VCaP (cell line): ENCODE results near the gene AADACL4.
"Not testable (repeated sequence)": the region's sequence is repeated elsewhere in the genome, so short reads cannot be mapped to it uniquely, and the experiment has no call there.

ENCODE experiments used
- H3K27ac ChIP-seq: fragments of 450-650 bp; 2 replicates; pipeline ENCODE4 v1.5.1; 2017
- TF ChIP-seq, protein P1 (sequence below): fragments of 450-650 bp; conservative IDR thresholded peaks from 2 replicates; pipeline ENCODE4 v1.5.1; 2017; ENCODE audit warnings: mild to moderate bottlenecking, moderate library complexity

AADACL4 gene

DNA sequence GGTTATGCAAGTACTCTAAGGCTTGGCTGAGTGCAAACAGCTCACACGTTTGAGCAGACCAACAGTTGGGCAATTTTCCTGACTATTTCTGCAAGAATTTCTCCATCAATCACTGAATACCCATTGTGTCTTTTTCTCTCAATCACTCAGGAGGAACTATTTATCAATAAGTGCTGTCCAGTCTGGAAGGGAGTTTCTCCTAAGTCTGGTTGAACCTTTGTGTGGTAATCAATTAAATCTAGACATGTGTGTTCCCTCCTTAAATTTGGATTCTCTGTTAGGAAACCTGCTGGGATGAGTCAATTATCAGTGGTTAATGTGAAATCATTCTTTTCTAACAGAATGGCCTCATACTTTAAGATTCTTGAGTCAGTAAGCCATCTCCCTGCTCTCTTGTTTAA, 65.2 kb downstream of the AADACL4 start:
- H3K27ac ChIP-seq, result no peak overlapping the region
- TF ChIP-seq, protein P1, sequence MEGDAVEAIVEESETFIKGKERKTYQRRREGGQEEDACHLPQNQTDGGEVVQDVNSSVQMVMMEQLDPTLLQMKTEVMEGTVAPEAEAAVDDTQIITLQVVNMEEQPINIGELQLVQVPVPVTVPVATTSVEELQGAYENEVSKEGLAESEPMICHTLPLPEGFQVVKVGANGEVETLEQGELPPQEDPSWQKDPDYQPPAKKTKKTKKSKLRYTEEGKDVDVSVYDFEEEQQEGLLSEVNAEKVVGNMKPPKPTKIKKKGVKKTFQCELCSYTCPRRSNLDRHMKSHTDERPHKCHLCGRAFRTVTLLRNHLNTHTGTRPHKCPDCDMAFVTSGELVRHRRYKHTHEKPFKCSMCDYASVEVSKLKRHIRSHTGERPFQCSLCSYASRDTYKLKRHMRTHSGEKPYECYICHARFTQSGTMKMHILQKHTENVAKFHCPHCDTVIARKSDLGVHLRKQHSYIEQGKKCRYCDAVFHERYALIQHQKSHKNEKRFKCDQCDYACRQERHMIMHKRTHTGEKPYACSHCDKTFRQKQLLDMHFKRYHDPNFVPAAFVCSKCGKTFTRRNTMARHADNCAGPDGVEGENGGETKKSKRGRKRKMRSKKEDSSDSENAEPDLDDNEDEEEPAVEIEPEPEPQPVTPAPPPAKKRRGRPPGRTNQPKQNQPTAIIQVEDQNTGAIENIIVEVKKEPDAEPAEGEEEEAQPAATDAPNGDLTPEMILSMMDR, result no peak

DNA sequence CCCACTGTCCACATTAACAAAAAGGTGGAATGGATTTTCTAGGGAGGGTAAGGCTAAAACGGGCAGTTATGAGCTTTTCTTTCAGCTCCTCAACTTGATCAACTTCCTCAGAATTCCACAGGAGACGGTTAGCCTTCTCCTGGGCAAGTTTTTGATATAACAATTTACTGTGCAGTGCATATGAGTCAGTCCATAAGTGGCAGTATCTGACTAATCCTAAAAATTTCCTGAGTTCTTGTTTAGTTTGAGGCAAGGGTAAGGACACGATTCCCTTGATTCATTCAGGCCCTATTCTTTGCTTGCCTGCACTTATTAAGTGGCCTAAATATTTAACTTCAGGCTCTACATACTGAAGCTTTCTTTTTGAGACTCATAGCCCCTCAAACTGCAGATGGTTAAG, 65.8 kb downstream of the AADACL4 start:
- TF ChIP-seq, protein P1, result no peak
- H3K27ac ChIP-seq, result no peak overlapping the region

DNA sequence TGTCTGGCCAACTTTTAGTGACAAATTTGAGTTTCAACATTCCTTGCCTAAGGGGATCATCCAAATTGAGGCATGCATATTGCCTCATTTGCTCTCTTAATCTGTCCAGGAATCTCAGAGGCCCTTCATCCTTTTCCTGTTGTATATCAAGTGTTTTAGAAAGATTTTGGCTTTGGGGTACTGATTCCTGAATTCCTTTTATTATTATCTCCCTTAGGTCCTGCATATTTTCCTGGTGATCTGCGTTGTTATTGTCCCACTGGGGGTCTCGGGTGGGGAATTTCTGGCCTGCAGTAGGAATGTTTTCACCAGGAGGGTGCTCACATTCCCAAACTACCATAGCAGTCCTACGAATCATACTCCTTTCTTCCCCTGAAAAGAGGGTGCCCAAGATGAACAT, 67.7 kb downstream of the AADACL4 start:
- H3K27ac ChIP-seq, result no peak overlapping the region
- TF ChIP-seq, protein P1, result no peak

DNA sequence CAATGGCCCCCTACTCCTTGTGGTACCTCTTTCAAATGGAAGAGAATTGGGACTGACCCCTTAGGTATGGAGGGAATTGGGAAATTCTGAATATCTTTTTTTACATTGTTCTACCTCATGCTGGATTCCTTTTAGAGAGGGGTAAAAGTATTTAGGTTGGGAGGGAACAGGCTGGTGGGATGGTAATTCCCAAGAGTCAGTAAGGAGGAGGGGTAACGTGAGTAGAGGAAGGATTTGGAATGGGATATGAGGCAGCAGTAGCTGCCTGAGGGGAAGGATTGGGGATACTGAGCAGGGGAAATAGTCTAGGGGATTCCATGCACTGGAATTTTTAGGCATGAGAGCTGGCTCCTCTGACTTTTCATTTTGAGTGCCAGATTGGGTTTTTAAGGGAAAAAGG, 68.2 kb downstream of the AADACL4 start:
- TF ChIP-seq, protein P1, result no peak
- H3K27ac ChIP-seq, result no peak overlapping the region

DNA sequence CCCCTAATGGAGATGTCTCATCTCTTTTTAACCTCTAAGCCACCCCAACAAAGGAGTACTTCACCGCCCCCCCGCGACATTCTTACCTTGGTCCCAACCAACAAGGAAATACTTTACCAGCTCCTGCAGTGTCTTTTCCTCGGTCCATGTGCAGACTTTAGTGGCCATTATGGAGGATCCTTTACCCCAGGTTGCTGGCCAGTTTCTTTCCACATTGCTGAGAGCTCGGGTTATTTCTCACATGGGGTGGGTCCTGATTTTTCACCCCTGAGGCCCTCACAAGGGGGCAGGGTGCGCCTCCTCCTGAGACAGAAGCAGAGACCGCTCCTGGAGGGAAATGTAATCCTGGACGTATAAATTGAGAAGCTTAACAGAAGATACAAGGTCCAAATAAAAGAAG, 69.0 kb downstream of the AADACL4 start:
- H3K27ac ChIP-seq, result no peak overlapping the region

DNA sequence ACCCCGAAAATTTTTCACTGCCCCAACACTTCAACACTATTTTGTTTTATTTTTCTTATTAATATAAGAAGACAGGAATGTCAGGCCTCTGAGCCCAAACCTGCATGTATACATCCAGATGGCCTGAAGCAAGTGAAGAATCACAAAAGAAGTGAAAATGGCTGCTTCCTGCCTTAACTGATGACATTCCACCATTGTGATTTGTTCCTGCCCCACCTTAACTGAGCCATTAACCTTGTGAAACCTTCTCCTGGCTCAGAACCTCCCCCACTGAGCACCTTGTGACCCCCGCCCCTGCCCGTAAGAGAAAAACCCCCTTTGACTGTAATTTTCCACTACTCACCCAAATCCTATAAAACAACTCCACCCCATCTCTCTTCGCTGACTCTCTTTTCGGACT, 69.8 kb downstream of the AADACL4 start:
- H3K27ac ChIP-seq, result not testable (repeated sequence)

More for the DNA sequence above, 69.0 kb downstream of the AADACL4 start:
- TF ChIP-seq, protein P1, result no peak

DNA sequence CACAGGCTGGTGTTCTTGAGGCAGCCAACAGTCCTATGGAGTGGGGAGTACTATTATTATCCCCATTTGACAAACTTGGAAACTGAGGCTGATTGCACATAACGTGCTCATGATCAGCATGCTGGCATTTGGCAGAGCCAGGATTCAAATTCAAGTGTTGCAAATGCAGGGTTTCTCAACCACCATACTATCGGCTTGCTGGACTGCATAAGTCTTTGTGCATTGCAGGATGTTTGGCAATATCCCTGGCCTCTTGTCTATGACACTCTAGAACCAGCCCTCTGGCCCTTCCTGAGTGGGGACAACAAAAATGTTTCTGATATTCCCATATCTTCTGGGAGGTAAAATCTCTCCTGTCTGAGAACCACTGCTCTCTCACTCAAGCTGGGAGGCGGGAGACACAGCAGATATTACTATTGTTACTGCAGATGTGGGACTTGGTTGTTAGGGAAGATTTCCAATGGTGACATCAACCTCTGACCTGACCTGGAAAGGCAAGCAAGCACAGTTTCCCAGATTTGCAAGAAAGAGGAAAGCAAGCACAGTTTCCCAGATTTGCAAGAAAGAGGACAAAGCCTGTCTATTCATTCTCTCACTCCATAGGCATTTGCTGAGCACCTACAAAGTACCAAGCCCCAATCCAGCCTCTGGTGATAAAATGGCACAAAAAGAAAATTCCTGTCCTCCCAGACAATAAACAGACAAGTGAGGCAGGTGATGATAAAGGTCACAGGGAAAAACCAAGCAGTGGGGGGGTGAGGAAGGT, 71.0 kb downstream of the AADACL4 start:
- TF ChIP-seq, protein P1, result no peak
- H3K27ac ChIP-seq, result no peak overlapping the region

DNA sequence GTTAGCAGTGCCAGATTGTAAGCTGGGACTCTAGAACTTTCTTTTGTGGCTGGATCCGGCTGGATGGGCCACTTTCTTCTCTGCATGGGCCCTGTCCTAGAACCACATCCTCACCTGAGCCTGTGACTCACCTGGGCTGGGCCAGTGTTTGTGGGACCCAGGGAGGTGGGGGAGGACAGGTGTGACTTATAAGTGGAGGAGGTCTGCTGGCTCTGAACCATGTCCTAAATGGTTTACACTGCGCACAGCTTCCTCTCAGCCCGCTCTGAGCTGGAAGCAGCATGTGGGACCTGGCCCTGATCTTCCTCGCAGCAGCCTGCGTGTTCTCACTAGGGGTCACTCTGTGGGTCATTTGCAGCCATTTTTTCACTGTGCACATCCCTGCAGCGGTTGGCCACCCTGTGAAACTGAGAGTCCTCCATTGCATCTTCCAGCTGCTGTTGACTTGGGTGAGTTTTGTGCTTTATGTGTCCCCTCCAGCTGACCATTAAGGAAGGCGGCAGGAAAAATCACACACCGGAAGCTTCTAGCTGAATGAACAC, 72.1 kb downstream of the AADACL4 start, which contains the start of gene AADACL3:
AADACL3 (plus strand) TSS at position 215 of the 542 bp plus-strand sequence; CDS start at position 282, 67 bp downstream.
- H3K27ac ChIP-seq, result no peak within 1 kb of the TSS
- TF ChIP-seq, protein P1, result no peak
